Measurements from ENCODE around the gene CUL4B.

CUL4B gene

DNA sequence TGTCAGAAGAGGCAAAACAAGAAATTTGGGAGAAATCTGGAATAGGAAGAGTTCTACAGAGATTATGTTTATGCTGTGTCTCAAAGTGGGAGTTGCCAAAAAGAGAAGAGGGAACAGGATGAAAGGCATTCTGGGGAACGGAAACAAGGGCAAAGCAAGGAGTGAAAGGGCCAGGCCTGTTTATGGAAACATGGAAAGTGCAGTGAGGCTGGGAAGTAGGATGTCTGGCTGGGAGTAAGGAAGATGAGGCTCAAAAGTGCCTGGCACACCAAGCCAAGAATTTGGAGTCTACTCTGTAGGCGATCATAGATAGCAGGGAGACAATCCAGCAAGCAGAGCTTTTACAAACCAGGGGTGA, 1.8 kb upstream of the CUL4B start:
- no peak for DNase-seq (ENCODE audit: low read depth in 1 of 2, low spot score in 1 of 2)
- TF ChIP-seq GABPA (IDR thresholded peaks at IDR 0.05; ENCODE audit: low read depth): no peak
- TF ChIP-seq, protein P1, sequence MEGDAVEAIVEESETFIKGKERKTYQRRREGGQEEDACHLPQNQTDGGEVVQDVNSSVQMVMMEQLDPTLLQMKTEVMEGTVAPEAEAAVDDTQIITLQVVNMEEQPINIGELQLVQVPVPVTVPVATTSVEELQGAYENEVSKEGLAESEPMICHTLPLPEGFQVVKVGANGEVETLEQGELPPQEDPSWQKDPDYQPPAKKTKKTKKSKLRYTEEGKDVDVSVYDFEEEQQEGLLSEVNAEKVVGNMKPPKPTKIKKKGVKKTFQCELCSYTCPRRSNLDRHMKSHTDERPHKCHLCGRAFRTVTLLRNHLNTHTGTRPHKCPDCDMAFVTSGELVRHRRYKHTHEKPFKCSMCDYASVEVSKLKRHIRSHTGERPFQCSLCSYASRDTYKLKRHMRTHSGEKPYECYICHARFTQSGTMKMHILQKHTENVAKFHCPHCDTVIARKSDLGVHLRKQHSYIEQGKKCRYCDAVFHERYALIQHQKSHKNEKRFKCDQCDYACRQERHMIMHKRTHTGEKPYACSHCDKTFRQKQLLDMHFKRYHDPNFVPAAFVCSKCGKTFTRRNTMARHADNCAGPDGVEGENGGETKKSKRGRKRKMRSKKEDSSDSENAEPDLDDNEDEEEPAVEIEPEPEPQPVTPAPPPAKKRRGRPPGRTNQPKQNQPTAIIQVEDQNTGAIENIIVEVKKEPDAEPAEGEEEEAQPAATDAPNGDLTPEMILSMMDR (IDR thresholded peaks at IDR 0.05; ENCODE audit: insufficient read depth, low read length): no peak
- TF ChIP-seq POLR2AphosphoS5 (IDR thresholded peaks at IDR 0.05; ENCODE audit: low read depth): no peak
- no peak for TF ChIP-seq SPI1 (IDR thresholded peaks at IDR 0.05; ENCODE audit: borderline replicate concordance, low read depth)
- TF ChIP-seq, protein P2, sequence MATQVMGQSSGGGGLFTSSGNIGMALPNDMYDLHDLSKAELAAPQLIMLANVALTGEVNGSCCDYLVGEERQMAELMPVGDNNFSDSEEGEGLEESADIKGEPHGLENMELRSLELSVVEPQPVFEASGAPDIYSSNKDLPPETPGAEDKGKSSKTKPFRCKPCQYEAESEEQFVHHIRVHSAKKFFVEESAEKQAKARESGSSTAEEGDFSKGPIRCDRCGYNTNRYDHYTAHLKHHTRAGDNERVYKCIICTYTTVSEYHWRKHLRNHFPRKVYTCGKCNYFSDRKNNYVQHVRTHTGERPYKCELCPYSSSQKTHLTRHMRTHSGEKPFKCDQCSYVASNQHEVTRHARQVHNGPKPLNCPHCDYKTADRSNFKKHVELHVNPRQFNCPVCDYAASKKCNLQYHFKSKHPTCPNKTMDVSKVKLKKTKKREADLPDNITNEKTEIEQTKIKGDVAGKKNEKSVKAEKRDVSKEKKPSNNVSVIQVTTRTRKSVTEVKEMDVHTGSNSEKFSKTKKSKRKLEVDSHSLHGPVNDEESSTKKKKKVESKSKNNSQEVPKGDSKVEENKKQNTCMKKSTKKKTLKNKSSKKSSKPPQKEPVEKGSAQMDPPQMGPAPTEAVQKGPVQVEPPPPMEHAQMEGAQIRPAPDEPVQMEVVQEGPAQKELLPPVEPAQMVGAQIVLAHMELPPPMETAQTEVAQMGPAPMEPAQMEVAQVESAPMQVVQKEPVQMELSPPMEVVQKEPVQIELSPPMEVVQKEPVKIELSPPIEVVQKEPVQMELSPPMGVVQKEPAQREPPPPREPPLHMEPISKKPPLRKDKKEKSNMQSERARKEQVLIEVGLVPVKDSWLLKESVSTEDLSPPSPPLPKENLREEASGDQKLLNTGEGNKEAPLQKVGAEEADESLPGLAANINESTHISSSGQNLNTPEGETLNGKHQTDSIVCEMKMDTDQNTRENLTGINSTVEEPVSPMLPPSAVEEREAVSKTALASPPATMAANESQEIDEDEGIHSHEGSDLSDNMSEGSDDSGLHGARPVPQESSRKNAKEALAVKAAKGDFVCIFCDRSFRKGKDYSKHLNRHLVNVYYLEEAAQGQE (IDR thresholded peaks at IDR 0.05; ENCODE audit: insufficient replicate concordance, low read depth): no peak
- Histone ChIP-seq H3K27ac (replicated peaks) (peak overlapping the region; percentile 100), H3K27me3 (ENCODE audit: insufficient read depth, poor library complexity, severe bottlenecking) (no peaks in the 10 kb centered on the region), H3K4me3 (replicated peaks; ENCODE audit: insufficient read depth, low read length) (no peak overlapping the region)

DNA sequence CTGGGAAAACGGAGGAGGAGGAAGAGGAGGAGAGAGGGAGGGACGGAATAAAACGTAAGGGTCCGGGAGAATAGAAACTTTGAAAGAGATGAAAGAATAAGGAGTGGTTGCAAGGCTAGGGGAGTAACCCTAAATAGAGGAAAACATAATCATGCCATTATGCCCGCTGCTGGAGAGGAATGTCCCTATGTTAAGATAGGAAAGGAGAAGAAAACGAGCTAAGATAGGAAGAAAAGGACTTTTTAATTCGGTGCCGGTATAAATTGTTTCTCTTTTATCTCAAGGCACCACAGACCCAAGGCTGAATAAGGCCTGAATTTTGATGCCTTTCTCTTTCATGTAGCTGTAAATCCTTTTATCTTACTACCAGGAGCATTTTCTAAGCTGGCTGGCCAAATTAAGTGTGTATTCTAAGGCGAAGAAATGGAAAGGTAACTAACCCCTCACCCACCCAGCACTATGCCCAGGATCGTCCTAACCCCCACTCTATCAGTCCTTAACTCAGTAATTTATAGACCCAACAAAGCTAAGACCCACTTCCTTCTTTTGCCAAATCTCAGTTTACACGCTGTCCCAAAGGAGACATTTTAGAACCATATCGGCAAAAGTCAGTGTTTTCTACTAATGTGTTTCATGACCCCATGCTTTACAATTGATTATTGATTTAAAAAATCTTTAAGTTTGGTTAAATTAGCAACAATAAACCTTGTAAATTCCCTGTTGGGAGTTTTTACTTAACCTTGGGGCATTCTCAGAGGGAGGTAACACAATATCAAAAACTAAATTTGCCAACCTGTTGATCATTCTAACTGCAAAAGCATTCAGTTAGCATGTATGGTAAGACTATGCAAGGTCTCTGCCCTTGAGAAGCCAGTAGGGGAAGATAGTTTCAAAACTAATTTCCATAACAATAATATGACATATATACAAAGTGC, 1.1 kb upstream of the CUL4B start:
- H3K4me3 ChIP-seq (replicated peaks; ENCODE audit: insufficient read depth, low read length): peak overlapping the region; percentile 74
- DNase-seq (ENCODE audit: low read depth in 1 of 2, low spot score in 1 of 2): no peak
- peak overlapping the region; percentile 100 for H3K27ac ChIP-seq (replicated peaks)
- TF ChIP-seq GABPA (IDR thresholded peaks at IDR 0.05; ENCODE audit: low read depth) (no peak), POLR2AphosphoS5 (IDR thresholded peaks at IDR 0.05; ENCODE audit: low read depth) (no peak), SPI1 (IDR thresholded peaks at IDR 0.05; ENCODE audit: borderline replicate concordance, low read depth) (peak; percentile 38; the same call in 1 of the 2 replicates)
- TF ChIP-seq, protein P1 (IDR thresholded peaks at IDR 0.05; ENCODE audit: insufficient read depth, low read length): no peak
- TF ChIP-seq, protein P2 (IDR thresholded peaks at IDR 0.05; ENCODE audit: insufficient replicate concordance, low read depth): no peak
- H3K27me3 ChIP-seq (ENCODE audit: insufficient read depth, poor library complexity, severe bottlenecking): no peaks in the 10 kb centered on the region

DNA sequence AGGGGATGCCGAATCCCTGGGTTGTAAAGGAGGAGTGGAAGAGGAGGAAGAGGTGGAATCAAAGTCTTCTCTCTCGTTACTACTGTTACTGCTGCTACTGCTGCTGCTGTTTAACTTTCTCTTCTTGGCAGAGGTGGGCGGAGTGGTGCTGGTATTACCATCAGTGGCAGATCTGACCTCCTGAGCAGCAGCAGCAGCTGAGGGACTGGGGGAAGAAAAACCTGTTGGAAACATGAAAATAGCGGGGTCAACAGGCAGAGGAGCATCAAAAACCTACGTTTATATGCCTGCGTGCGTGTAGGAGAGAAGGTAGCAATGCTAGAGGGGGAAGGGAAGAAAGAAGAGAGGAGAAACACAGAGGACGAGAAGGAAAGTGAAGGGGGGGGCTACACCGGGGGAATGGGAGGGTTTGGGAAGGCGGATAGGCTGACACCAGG, 339 bp downstream of the CUL4B start:
- no peak for TF ChIP-seq SPI1 (IDR thresholded peaks at IDR 0.05; ENCODE audit: borderline replicate concordance, low read depth)
- TF ChIP-seq, protein P2 (IDR thresholded peaks at IDR 0.05; ENCODE audit: insufficient replicate concordance, low read depth): no peak
- TF ChIP-seq, protein P1 (IDR thresholded peaks at IDR 0.05; ENCODE audit: insufficient read depth, low read length): no peak
- TF ChIP-seq POLR2AphosphoS5 (IDR thresholded peaks at IDR 0.05; ENCODE audit: low read depth): no peak
- no peak for TF ChIP-seq GABPA (IDR thresholded peaks at IDR 0.05; ENCODE audit: low read depth)
- peak overlapping the region; percentile 100 for H3K27ac ChIP-seq (replicated peaks)
- DNase-seq (ENCODE audit: low read depth in 1 of 2, low spot score in 1 of 2): peak in 1 of 2 experiments; percentile 24
- H3K27me3 ChIP-seq (ENCODE audit: insufficient read depth, poor library complexity, severe bottlenecking): no peaks in the 10 kb centered on the region
- peak overlapping the region; percentile 74 for H3K4me3 ChIP-seq (replicated peaks; ENCODE audit: insufficient read depth, low read length)
